ENCODE measurements around the gene PRR3.

The PRR3 gene

DNA sequence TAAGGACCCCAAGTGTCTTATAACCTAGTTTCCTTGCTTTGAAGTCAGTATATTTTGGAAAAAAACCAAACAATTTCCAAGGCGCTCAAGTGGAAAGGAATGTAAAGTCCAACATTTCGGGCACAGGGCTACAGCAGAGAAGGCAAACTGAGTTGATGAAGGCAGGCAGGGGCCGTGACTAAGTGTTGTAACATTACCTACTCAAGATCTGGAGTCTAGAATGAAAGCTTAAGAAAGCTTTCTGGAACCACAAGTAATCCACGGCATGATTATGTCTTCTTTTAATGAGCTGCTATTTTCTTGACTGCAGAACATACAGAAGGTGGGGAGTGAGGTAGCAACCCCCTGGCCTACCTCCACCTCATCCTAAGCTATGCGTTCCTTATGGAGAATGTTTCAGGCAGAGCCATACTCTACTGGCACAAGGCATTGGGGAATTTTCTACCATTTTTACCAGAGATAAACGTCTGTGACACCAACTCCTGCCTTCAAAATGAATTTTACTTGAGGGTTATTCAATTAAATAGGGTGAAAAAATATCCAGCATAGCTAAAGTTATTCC, 55.7 kb downstream of the PRR3 start:
- no peaks in the 10 kb centered on the region for H3K9me3 ChIP-seq (ENCODE audit: control insufficient read depth, insufficient read depth, low read length)
- H3K27me3 ChIP-seq (ENCODE audit: control insufficient read depth, insufficient read depth, low read length) = no peaks in the 10 kb centered on the region
- peaks cover 22% of the 10 kb centered on the region; the same call in 1 of the 2 replicates for H3K36me3 ChIP-seq (ENCODE audit: control insufficient read depth, insufficient read depth, low read length)
- no CpG with 5 or more reads among the region's 6 CpGs for WGBS (ENCODE audit: insufficient coverage, insufficient read length)
- no peak overlapping the region for H3K27ac ChIP-seq (ENCODE audit: low read length)
- no peaks in the 10 kb centered on the region; the same call in 1 of the 2 replicates for H3K4me1 ChIP-seq (ENCODE audit: control insufficient read depth, insufficient read depth, low read length)
- no peak for DNase-seq (ENCODE audit: low read depth, low spot score)
- H3K4me3 ChIP-seq (ENCODE audit: low read length) = no peak overlapping the region

Data from iPS DF 6.9 (cell line).